HepG2 (cell line): Measurements from ENCODE around the gene PRSS53. TPM values are rescaled to one million over a fixed set of nuclear protein-coding genes. Genes with fewer than 3 reads are reported as not detected.

Source experiments
- BRCA1 ChIP-seq: sonication (generic); formaldehyde crosslinking; IDR thresholded peaks from 2 replicates; pipeline ENCODE4 v1.4.0; 2020; ENCODE audit warnings: missing genetic modification reagents
- CBX1 ChIP-seq: IDR thresholded peaks from one replicate; pipeline ENCODE4 v1.6.1; 2016; ENCODE audit warnings: antibody characterized with exemption, low read depth
- FOXP1 ChIP-seq, 2 experiments: fragments of 450-650 bp in 1 of 2; IDR thresholded peaks; 2 replicates each; pipeline ENCODE4 v1.6.1; 2017 to 2018; ENCODE audit warnings: antibody characterized with exemption in 1 of 2
- GATAD1 ChIP-seq: IDR thresholded peaks from 2 replicates; pipeline ENCODE4 v1.6.1; 2016; ENCODE audit warnings: missing genetic modification reagents, missing compliant biosample characterization
- KAT8 ChIP-seq: IDR thresholded peaks from 2 replicates; pipeline ENCODE4 v1.6.1; 2016; ENCODE audit warnings: missing genetic modification reagents, missing compliant biosample characterization
- KMT2B ChIP-seq: IDR thresholded peaks from 2 replicates; pipeline ENCODE4 v1.6.1; 2016; ENCODE audit warnings: missing genetic modification reagents, missing compliant biosample characterization
- NFKBIZ ChIP-seq: IDR thresholded peaks from 2 replicates; pipeline ENCODE4 v1.6.1; 2018; ENCODE audit warnings: missing genetic modification reagents, missing compliant biosample characterization
- PHF20 ChIP-seq: sonication (generic); formaldehyde crosslinking; IDR thresholded peaks from 2 replicates; pipeline ENCODE4 v1.5.0; 2020; ENCODE audit warnings: mild to moderate bottlenecking, missing genetic modification reagents
- RXRA ChIP-seq: sonication (generic); formaldehyde crosslinking; IDR thresholded peaks from 2 replicates; pipeline ENCODE4 v1.5.1; 2020; ENCODE audit warnings: missing genetic modification reagents
- TBX2 ChIP-seq: sonication (generic); formaldehyde crosslinking; IDR thresholded peaks from 2 replicates; pipeline ENCODE4 v1.5.0; 2020; ENCODE audit warnings: missing genetic modification reagents, mild to moderate bottlenecking, borderline replicate concordance
- YY1 ChIP-seq: IDR thresholded peaks from 2 replicates; pipeline ENCODE4 v1.6.1; 2011; ENCODE audit warnings: low read length, low read depth, moderate library complexity, mild to moderate bottlenecking; ENCODE audit not compliant: insufficient read depth, insufficient replicate concordance
- ZBTB38 ChIP-seq: sonication (generic); formaldehyde crosslinking; IDR thresholded peaks from 2 replicates; pipeline ENCODE4 v1.5.1; 2020; ENCODE audit warnings: mild to moderate bottlenecking, missing genetic modification reagents
- ZC3H4 ChIP-seq: sonication (generic); formaldehyde crosslinking; IDR thresholded peaks from 2 replicates; pipeline ENCODE4 v1.4.0; 2020; ENCODE audit warnings: missing genetic modification reagents, borderline replicate concordance
- ZNF20 ChIP-seq: sonication (generic); formaldehyde crosslinking; IDR thresholded peaks from 2 replicates; pipeline ENCODE4 v1.4.0; 2020; ENCODE audit warnings: mild to moderate bottlenecking, moderate library complexity, missing genetic modification reagents
- ZNF326 ChIP-seq: sonication (generic); formaldehyde crosslinking; IDR thresholded peaks from 2 replicates; pipeline ENCODE4 v1.4.0; 2020; ENCODE audit warnings: missing genetic modification reagents, borderline replicate concordance
- ZNF34 ChIP-seq: sonication (generic); formaldehyde crosslinking; IDR thresholded peaks from 2 replicates; pipeline ENCODE4 v1.4.0; 2020; ENCODE audit warnings: mild to moderate bottlenecking, missing genetic modification reagents, borderline replicate concordance
- ZNF530 ChIP-seq: sonication (generic); formaldehyde crosslinking; IDR thresholded peaks from 2 replicates; pipeline ENCODE4 v1.5.0; 2020; ENCODE audit warnings: low read depth, mild to moderate bottlenecking, missing genetic modification reagents
- ZNF589 ChIP-seq: sonication (generic); formaldehyde crosslinking; conservative IDR thresholded peaks from 2 replicates; pipeline ENCODE4 v1.8.0; 2022; ENCODE audit warnings: mild to moderate bottlenecking, moderate library complexity, missing genetic modification reagents
- ZNF790 ChIP-seq: sonication (generic); formaldehyde crosslinking; IDR thresholded peaks from 2 replicates; pipeline ENCODE4 v1.8.0; 2022; ENCODE audit warnings: missing genetic modification reagents, mild to moderate bottlenecking, borderline replicate concordance
- polyA plus RNA-seq, 8 experiments: library from polyadenylated mRNA; depleted of rRNA in 3 of 8; stranded (reverse) in 7 of 8; unstranded in 1 of 8; fragments of >200 nt; fragmentation: Illumina TruSeq in 4 of 8; extraction: Trizol in 4 of 8; gene quantifications; 2 replicates each; pipeline versions ENCODE4 v1.2.1 to v1.2.3, GENCODE V29; 2011 to 2016; ENCODE audit warnings: low read depth in 4 of 8, missing spikeins in 1 of 8, mixed read lengths in 1 of 8; ENCODE audit not compliant: insufficient read depth in 1 of 8
- total RNA-seq, 5 experiments: library from RNA; depleted of rRNA; stranded (reverse); fragments of >200 nt; fragmentation: Illumina TruSeq; extraction: Trizol; gene quantifications; 2 replicates each; pipeline ENCODE4 v1.2.3, GENCODE V29; 2016; ENCODE audit warnings: low read depth in 1 of 5
- TF ChIP-seq, protein P1 (sequence below): sonication (generic); formaldehyde crosslinking; IDR thresholded peaks from 2 replicates; pipeline ENCODE4 v1.8.1; 2023; ENCODE audit warnings: mild to moderate bottlenecking, missing genetic modification reagents
- TF ChIP-seq, protein P2 (sequence below): sonication (generic); formaldehyde crosslinking; IDR thresholded peaks from 2 replicates; pipeline ENCODE4 v1.4.0; 2020; ENCODE audit warnings: low read depth, mild to moderate bottlenecking, missing genetic modification reagents
- TF ChIP-seq, protein P3 (sequence below): sonication (generic); formaldehyde crosslinking; IDR thresholded peaks from 2 replicates; pipeline ENCODE4 v1.5.0; 2020; ENCODE audit warnings: mild to moderate bottlenecking, missing genetic modification reagents, borderline replicate concordance

The PRSS53 gene
- total and polyA plus RNA-seq, 2 of the 13 experiments (the other 11 are each of a cell fraction or from before 2014, with no cell fraction given) = 2.2 to 7.4 TPM

DNA sequence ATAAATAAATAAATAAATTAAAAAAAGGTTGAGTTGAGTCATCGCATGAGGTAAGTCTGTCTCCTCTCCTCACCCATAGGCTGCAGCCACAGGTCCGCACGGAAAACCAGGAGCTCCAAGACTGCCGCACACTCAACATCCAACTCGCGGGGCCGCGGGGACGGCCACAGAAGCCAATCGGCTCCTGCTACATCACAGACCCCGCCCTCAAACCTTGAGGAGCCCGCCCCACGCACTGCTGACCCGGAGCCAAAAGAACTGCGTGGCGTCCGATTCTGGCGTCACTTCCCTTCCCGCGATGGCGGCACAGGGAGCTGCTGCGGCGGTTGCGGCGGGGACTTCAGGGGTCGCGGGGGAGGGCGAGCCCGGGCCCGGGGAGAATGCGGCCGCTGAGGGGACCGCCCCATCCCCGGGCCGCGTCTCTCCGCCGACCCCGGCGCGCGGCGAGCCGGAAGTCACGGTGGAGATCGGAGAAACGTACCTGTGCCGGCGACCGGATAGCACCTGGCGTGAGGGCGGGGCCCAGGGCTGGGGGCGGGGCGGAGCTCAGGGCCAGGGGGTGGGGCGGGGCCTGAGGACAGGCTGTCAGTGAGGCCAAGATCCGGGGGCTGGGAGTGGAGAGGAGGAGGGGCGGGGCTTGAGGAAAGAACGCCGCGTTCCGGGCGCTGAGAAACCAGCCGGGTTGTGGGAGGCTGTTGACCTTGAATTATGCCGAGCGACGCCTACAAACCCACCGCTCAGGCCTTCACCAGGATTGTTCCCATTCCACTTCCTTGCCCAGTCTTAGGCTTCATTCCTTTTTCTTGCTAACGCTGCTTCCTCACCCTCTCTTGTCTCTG is 28.9 kb upstream of the PRSS53 start, which contains the start of gene KAT8 (continued):
- peak; percentile 99 for TF ChIP-seq GATAD1 (CRISPR knock-in tag)
- TF ChIP-seq ZNF589 (CRISPR knock-in tag) = peak; percentile 71; the same call in 1 of the 2 replicates
- no peak for TF ChIP-seq CBX1
- 0 out of 2 replicates have a peak, but pooled peaks have one; percentile 80 for TF ChIP-seq ZNF34 (CRISPR knock-in tag)
- no peak for TF ChIP-seq FOXP1 (IDR thresholded peaks at IDR 0.05)
- TF ChIP-seq FOXP1 (CRISPR knock-in tag; IDR thresholded peaks at IDR 0.05) = peak; percentile 7; the same call in 1 of the 2 replicates
- TF ChIP-seq ZNF326 (CRISPR knock-in tag) = 0 out of 2 replicates have a peak, but pooled peaks have one; percentile 59
- peak; percentile 26; the same call in 1 of the 2 replicates for TF ChIP-seq ZC3H4
- TF ChIP-seq NFKBIZ (CRISPR knock-in tag) = peak; percentile 93
- TF ChIP-seq, protein P1, sequence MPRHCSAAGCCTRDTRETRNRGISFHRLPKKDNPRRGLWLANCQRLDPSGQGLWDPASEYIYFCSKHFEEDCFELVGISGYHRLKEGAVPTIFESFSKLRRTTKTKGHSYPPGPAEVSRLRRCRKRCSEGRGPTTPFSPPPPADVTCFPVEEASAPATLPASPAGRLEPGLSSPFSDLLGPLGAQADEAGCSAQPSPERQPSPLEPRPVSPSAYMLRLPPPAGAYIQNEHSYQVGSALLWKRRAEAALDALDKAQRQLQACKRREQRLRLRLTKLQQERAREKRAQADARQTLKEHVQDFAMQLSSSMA (CRISPR knock-in tag) = peak; percentile 93
- no peak for TF ChIP-seq ZNF20 (CRISPR knock-in tag)
- TF ChIP-seq ZBTB38 (CRISPR knock-in tag) = peak; percentile 42; the same call in 1 of the 2 replicates
- TF ChIP-seq RXRA = peak; percentile 46; the same call in 1 of the 2 replicates
- TF ChIP-seq ZNF530 = no peak
- TF ChIP-seq PHF20 (CRISPR knock-in tag) = peak; percentile 94
- TF ChIP-seq, protein P2, sequence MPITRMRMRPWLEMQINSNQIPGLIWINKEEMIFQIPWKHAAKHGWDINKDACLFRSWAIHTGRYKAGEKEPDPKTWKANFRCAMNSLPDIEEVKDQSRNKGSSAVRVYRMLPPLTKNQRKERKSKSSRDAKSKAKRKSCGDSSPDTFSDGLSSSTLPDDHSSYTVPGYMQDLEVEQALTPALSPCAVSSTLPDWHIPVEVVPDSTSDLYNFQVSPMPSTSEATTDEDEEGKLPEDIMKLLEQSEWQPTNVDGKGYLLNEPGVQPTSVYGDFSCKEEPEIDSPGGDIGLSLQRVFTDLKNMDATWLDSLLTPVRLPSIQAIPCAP (CRISPR knock-in tag) = no peak
- peak; percentile 97 for TF ChIP-seq YY1
- TF ChIP-seq, protein P3, sequence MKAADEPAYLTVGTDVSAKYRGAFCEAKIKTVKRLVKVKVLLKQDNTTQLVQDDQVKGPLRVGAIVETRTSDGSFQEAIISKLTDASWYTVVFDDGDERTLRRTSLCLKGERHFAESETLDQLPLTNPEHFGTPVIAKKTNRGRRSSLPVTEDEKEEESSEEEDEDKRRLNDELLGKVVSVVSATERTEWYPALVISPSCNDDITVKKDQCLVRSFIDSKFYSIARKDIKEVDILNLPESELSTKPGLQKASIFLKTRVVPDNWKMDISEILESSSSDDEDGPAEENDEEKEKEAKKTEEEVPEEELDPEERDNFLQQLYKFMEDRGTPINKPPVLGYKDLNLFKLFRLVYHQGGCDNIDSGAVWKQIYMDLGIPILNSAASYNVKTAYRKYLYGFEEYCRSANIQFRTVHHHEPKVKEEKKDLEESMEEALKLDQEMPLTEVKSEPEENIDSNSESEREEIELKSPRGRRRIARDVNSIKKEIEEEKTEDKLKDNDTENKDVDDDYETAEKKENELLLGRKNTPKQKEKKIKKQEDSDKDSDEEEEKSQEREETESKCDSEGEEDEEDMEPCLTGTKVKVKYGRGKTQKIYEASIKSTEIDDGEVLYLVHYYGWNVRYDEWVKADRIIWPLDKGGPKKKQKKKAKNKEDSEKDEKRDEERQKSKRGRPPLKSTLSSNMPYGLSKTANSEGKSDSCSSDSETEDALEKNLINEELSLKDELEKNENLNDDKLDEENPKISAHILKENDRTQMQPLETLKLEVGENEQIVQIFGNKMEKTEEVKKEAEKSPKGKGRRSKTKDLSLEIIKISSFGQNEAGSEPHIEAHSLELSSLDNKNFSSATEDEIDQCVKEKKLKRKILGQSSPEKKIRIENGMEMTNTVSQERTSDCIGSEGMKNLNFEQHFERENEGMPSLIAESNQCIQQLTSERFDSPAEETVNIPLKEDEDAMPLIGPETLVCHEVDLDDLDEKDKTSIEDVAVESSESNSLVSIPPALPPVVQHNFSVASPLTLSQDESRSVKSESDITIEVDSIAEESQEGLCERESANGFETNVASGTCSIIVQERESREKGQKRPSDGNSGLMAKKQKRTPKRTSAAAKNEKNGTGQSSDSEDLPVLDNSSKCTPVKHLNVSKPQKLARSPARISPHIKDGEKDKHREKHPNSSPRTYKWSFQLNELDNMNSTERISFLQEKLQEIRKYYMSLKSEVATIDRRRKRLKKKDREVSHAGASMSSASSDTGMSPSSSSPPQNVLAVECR (CRISPR knock-in tag) = peak; percentile 93
- peak; percentile 50; the same call in 1 of the 2 replicates for TF ChIP-seq ZNF790 (CRISPR knock-in tag)
- peak; percentile 82; the same call in 1 of the 2 replicates for TF ChIP-seq TBX2 (CRISPR knock-in tag)
- no peak; the same call in 1 of the 2 replicates for TF ChIP-seq BRCA1 (CRISPR knock-in tag)
- peak; percentile 97 for TF ChIP-seq KAT8 (CRISPR knock-in tag)
- peak; percentile 84 for TF ChIP-seq KMT2B (CRISPR knock-in tag)
